Cardiac septum (tissue), 1 donor: ENCODE results near the gene CALM3. TPM values are rescaled to one million over a fixed set of nuclear protein-coding genes. Genes with fewer than 3 reads are reported as not detected.

Source experiments
- DNase-seq: peaks from one replicate; pipeline ENCODE4 v3.0.0-alpha.2; 2020; ENCODE audit warnings: low spot score
- intact Hi-C: fragments of 100-400 bp; cut with DNase I; formaldehyde crosslinking; loops from one replicate; pipeline ENCODE4 v1.14.0; 2022
- total RNA-seq: library from RNA; stranded (reverse); fragmentation: NEBNext Ultra II Directional; extraction: Animal tissue kit (Norgen Biotek cat#: 25700); gene quantifications from one replicate; pipeline ENCODE4 v1.2.1, GENCODE V29; 2021
- donor health status: DM: no; HTN: no; CAD: no.

CALM3 gene
- total RNA-seq, 1 donor from 2014 or later, result 271 TPM

GRCh38 chr19:46659151-46660007 is 58.2 kb downstream of the CALM3 start:
- no peak for DNase-seq
- intact Hi-C loops, result loop anchor here (10.0 kb wide), 1 partner anchor 115 kb away; no protein-coding TSS in a partner anchor

GRCh38 chr19:46660008-46660517 is 58.9 kb downstream of the CALM3 start:
- no peak for DNase-seq
- intact Hi-C loops, result loop anchor here (10.0 kb wide), 1 partner anchor 115 kb away; no protein-coding TSS in a partner anchor

Other genes with a start within 250 kb of the CALM3 start
- gene CCDC8, start 187.8 kb upstream of the CALM3 start, total RNA-seq, result 34.2 TPM
- gene PNMA8C, start 172.4 kb upstream of the CALM3 start, total RNA-seq, result 0.16 TPM
- 11.1 TPM for gene PNMA8A, start 129.8 kb upstream of the CALM3 start, total RNA-seq
- gene PNMA8B, start 105.5 kb upstream of the CALM3 start, total RNA-seq, result 0.75 TPM
- gene PTGIR, start 23.8 kb downstream of the CALM3 start, total RNA-seq, result 8.6 TPM
- gene GNG8, start 34.9 kb downstream of the CALM3 start, total RNA-seq, result not detected
- gene DACT3, start 59.9 kb downstream of the CALM3 start, total RNA-seq, result 23.8 TPM
- gene PRKD2, start 115.8 kb downstream of the CALM3 start, total RNA-seq, result 13.3 TPM
- 24.2 TPM for gene FKRP, start 144.7 kb downstream of the CALM3 start, total RNA-seq
- 54.2 TPM for gene STRN4, start 145.1 kb downstream of the CALM3 start, total RNA-seq
- gene SLC1A5, start 187.3 kb downstream of the CALM3 start, total RNA-seq, result 6.8 TPM
- gene AP2S1, start 249.5 kb downstream of the CALM3 start, total RNA-seq, result 77.3 TPM